RWPE2 (cell line): ENCODE data around the gene MBD2.

ENCODE experiments used
- ATAC-seq: fragments of 200-7000 bp; cut with Tn5 transposase; 3 replicates; pipeline ENCODE4 v1.9.1; 2021; ENCODE audit warnings: low read depth
- DNase-seq: peaks from one replicate; pipeline ENCODE4 v3.0.0-alpha.2; 2020; ENCODE audit warnings: low spot score
- H3K27ac ChIP-seq: fragments of 450-650 bp; 2 replicates; pipeline ENCODE4 v1.5.1; 2017; ENCODE audit warnings: mild to moderate bottlenecking; ENCODE audit not compliant: poor library complexity, severe bottlenecking
- H3K27me3 ChIP-seq: fragments of 250-450 bp; sonication (Bioruptor Pico); 2 replicates; pipeline ENCODE4 v1.5.1; 2021; ENCODE audit warnings: mild to moderate bottlenecking, moderate library complexity; ENCODE audit not compliant: insufficient read depth, poor library complexity, severe bottlenecking
- H3K36me3 ChIP-seq: fragments of 250-450 bp; sonication (Bioruptor Pico); 2 replicates; pipeline ENCODE4 v1.5.1; 2020; ENCODE audit warnings: low read depth, mild to moderate bottlenecking, moderate library complexity
- H3K4me1 ChIP-seq: fragments of 250-450 bp; sonication (Bioruptor Pico); 2 replicates; pipeline ENCODE4 v1.5.1; 2021; ENCODE audit warnings: mild to moderate bottlenecking, moderate library complexity; ENCODE audit not compliant: insufficient read depth, poor library complexity, severe bottlenecking
- H3K4me3 ChIP-seq: fragments of 250-450 bp; sonication (Bioruptor Pico); 2 replicates; pipeline ENCODE4 v1.5.1; 2021; ENCODE audit warnings: mild to moderate bottlenecking, moderate library complexity; ENCODE audit not compliant: severe bottlenecking
- H3K9me3 ChIP-seq: fragments of 250-450 bp; sonication (Bioruptor Pico); 2 replicates; pipeline ENCODE4 v1.5.1; 2021; ENCODE audit warnings: mild to moderate bottlenecking, moderate library complexity; ENCODE audit not compliant: severe bottlenecking
- TF ChIP-seq, protein P1 (sequence below): fragments of 450-650 bp; IDR thresholded peaks from one replicate; pipeline ENCODE4 v1.5.1; 2017; ENCODE audit warnings: mild to moderate bottlenecking, moderate library complexity; ENCODE audit not compliant: poor library complexity, severe bottlenecking

The MBD2 gene

DNA sequence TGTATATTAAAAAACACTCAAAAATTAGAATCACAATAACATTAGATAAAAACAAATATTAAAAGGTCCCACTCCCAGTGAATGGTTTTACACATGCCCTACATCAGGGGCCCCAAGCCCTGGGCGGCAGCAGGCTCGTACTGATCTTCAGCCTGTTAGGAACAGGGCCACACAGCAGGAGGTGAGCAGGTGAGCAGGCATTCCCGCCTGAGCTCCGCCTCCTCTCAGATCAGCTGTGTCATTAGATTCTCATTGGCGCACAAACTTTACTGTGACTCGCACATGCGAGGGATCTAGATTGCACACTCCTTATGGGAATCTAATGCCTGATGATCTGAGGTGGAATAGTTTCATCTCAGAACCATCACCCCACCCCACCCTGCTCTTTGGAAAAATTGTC is 74.2 kb downstream of the MBD2 start:
- ATAC-seq, result no peak; the same call in 2 of the 3 replicates
- TF ChIP-seq, protein P1, sequence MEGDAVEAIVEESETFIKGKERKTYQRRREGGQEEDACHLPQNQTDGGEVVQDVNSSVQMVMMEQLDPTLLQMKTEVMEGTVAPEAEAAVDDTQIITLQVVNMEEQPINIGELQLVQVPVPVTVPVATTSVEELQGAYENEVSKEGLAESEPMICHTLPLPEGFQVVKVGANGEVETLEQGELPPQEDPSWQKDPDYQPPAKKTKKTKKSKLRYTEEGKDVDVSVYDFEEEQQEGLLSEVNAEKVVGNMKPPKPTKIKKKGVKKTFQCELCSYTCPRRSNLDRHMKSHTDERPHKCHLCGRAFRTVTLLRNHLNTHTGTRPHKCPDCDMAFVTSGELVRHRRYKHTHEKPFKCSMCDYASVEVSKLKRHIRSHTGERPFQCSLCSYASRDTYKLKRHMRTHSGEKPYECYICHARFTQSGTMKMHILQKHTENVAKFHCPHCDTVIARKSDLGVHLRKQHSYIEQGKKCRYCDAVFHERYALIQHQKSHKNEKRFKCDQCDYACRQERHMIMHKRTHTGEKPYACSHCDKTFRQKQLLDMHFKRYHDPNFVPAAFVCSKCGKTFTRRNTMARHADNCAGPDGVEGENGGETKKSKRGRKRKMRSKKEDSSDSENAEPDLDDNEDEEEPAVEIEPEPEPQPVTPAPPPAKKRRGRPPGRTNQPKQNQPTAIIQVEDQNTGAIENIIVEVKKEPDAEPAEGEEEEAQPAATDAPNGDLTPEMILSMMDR, result no peak
- H3K4me3 ChIP-seq, result no peak overlapping the region
- no peak for DNase-seq
- H3K4me1 ChIP-seq, result peaks cover 36% of the 10 kb centered on the region
- H3K27ac ChIP-seq, result peak overlapping the region; percentile 95
- no peaks in the 10 kb centered on the region for H3K9me3 ChIP-seq
- no peaks in the 10 kb centered on the region for H3K27me3 ChIP-seq
- H3K36me3 ChIP-seq, result peaks cover 14% of the 10 kb centered on the region

DNA sequence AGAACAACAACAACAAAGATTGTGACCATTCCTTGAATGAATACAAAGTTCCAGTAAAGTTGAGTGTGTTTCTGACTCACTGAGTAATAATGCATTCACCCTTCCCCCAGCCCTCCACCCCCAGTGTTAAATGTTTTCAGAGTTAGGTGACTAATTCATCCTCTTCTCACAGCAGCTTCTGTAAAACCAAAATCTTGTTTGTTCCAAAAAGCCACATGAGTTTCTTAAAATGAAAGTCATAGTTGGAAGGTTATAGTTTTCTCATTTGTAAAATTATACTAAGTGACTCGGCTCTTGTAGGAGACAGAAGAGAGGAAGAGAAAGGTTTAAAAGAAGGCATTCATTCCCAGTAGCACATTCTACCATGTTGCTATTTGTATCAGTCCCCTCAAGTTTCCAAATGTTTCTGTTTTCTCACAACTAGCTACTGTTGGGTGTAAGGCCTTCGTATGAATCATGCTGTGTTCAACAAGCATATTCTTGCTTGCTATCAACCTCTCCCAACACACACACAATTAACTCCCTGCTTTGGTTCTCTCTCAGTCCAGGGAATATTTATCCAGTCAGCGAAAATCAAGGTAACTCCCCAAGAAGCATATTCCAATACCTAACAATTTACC is 75.3 kb downstream of the MBD2 start:
- Histone ChIP-seq H3K27me3 (no peaks in the 10 kb centered on the region), H3K4me1 (peaks cover 36% of the 10 kb centered on the region), H3K27ac (peak overlapping the region; percentile 95), H3K36me3 (peaks cover 9% of the 10 kb centered on the region; the same call in 1 of the 2 replicates), H3K9me3 (no peaks in the 10 kb centered on the region), H3K4me3 (no peak overlapping the region)
- peak; percentile 84 for ATAC-seq
- TF ChIP-seq, protein P1, result no peak
- no peak for DNase-seq

DNA sequence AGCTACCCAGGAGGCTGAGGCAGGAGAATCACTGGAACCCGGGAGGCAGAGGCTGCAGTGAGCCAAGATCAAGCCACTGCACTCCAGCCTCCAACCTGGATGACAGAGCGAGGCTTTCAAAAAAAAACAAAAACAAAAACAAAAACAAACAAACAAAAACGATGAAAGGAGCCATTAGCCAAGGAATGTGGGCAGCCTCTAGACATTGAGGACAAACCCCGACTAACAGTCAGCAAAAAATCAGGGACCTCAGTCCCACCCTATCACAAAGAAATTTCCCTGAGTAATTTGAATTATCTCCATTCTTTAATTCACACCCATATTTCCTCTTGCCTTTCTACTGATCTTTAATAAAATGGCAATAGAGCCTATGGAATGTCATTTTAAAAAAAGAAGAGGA is 75.8 kb downstream of the MBD2 start:
- Histone ChIP-seq H3K27ac (peak overlapping the region; percentile 95), H3K4me1 (peaks cover 36% of the 10 kb centered on the region), H3K4me3 (no peak overlapping the region)

DNA sequence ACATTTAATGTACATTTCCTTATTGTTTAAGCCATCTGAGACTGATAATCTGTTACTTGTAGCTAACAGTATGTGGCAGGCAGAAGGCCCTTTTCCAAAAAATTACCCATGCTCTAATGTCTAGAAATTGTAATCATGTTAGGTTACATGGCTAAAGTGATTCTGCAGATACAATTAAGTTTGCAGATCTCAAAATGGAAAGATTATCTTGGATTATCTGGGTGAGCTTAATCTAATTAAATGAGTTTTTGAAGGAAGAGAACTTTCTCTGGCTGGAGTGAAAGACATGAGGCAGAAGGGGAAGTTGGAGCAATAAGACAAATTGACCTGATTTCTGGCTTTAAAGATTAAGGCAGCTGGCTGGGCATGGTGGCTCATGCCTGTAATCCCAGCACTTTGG is 76.3 kb downstream of the MBD2 start:
- ATAC-seq (no peak), DNase-seq (no peak)
- TF ChIP-seq, protein P1, result no peak
- peak overlapping the region; percentile 95 for H3K27ac ChIP-seq
- peaks cover 1% of the 10 kb centered on the region for H3K9me3 ChIP-seq
- 0 out of 2 replicates have a peak, but pooled peaks cover 9% of the 10 kb centered on the region for H3K36me3 ChIP-seq
- H3K4me1 ChIP-seq, result peaks cover 36% of the 10 kb centered on the region
- H3K27me3 ChIP-seq, result no peaks in the 10 kb centered on the region
- H3K4me3 ChIP-seq, result no peak overlapping the region

More for the DNA sequence above, 75.8 kb downstream of the MBD2 start:
- ATAC-seq, result no peak; the same call in 2 of the 3 replicates
- Histone ChIP-seq H3K36me3 (0 out of 2 replicates have a peak, but pooled peaks cover 9% of the 10 kb centered on the region), H3K9me3 (no peaks in the 10 kb centered on the region), H3K27me3 (no peaks in the 10 kb centered on the region)
- no peak for DNase-seq
- TF ChIP-seq, protein P1, result no peak

DNA sequence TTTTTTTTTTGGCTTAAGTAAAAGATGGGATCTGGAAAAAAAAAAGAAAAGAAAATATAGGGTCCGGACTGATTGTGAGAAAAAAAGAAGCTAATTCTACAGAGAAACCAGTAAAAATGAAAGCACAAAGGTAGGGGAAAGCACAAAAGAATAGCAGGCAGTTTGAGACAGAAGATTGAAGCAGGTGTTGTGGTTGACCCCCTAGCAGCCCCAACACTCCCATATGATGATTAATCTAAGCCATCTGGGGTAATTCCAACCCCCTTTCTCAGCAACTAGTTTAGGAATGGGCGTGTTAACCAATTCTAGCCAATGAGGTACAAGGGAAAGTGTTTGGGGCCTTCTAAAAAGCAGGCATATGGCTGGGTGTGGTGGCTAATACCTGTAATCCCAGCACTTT is 77.0 kb downstream of the MBD2 start:
- Histone ChIP-seq H3K27me3 (no peaks in the 10 kb centered on the region), H3K4me1 (peaks cover 36% of the 10 kb centered on the region), H3K36me3 (0 out of 2 replicates have a peak, but pooled peaks cover 5% of the 10 kb centered on the region), H3K27ac (peak overlapping the region; percentile 95), H3K9me3 (peaks cover 1% of the 10 kb centered on the region), H3K4me3 (no peak overlapping the region)
- TF ChIP-seq, protein P1, result no peak
- ATAC-seq (no peak), DNase-seq (no peak)
